Muscle of arm (tissue), 14 donors: Measurements from ENCODE around the gene MCFD2. TPM values are rescaled to one million over a fixed set of nuclear protein-coding genes. Genes with fewer than 3 reads are reported as not detected.

Experiments used
- DNase-seq: peaks from one replicate; pipeline ENCODE4 v3.0.0-alpha.2; 2013
- long read RNA-seq, 11 donors: transcript quantifications; one replicate each; lab custom pipeline, GENCODE V29; 2026
- polyA plus RNA-seq, 12 donors: library from polyadenylated mRNA; unstranded; fragments of 120-200 nt; gene quantifications; one replicate each; pipeline ENCODE4 v1.2.1, GENCODE V29; 2013; ENCODE audit not compliant: insufficient read length in 12 of 12

MCFD2 gene
- polyA plus RNA-seq: 10 to 100 TPM in 11 of 12 donors, not detected in 1; 40.6 to 83.0 (median 51.1) TPM
- long read RNA-seq, donor 1, full-length matches to known transcripts: 29 of 29 reads
- long read RNA-seq, donor 1, partial matches to known transcripts: 0 of 29 reads
- long read RNA-seq, donor 1, other reads (novel, unspliced or antisense): 0 of 29 reads
- long read RNA-seq, donor 2, full-length matches to known transcripts: 26 of 26 reads
- long read RNA-seq, donor 2, partial matches to known transcripts: 0 of 26 reads
- long read RNA-seq, donor 2, other reads (novel, unspliced or antisense): 0 of 26 reads
- long read RNA-seq, donor 3, full-length matches to known transcripts: 8 of 8 reads
- long read RNA-seq, donor 3, partial matches to known transcripts: 0 of 8 reads
- long read RNA-seq, donor 3, other reads (novel, unspliced or antisense): 0 of 8 reads
- long read RNA-seq, donor 4, full-length matches to known transcripts: 6 of 6 reads
- long read RNA-seq, donor 4, partial matches to known transcripts: 0 of 6 reads
- long read RNA-seq, donor 4, other reads (novel, unspliced or antisense): 0 of 6 reads
- long read RNA-seq, donor 5, full-length matches to known transcripts: 38 of 38 reads
- long read RNA-seq, donor 5, partial matches to known transcripts: 0 of 38 reads
- long read RNA-seq, donor 5, other reads (novel, unspliced or antisense): 0 of 38 reads
- long read RNA-seq, donor 6, full-length matches to known transcripts: 8 of 8 reads
- long read RNA-seq, donor 6, partial matches to known transcripts: 0 of 8 reads
- long read RNA-seq, donor 6, other reads (novel, unspliced or antisense): 0 of 8 reads
- long read RNA-seq, donor 7, full-length matches to known transcripts: 13 of 13 reads
- long read RNA-seq, donor 7, partial matches to known transcripts: 0 of 13 reads
- long read RNA-seq, donor 7, other reads (novel, unspliced or antisense): 0 of 13 reads
- long read RNA-seq, donor 8, full-length matches to known transcripts: 26 of 26 reads
- long read RNA-seq, donor 8, partial matches to known transcripts: 0 of 26 reads
- long read RNA-seq, donor 8, other reads (novel, unspliced or antisense): 0 of 26 reads
- long read RNA-seq, donor 9, full-length matches to known transcripts: 20 of 20 reads
- long read RNA-seq, donor 9, partial matches to known transcripts: 0 of 20 reads
- long read RNA-seq, donor 9, other reads (novel, unspliced or antisense): 0 of 20 reads
- long read RNA-seq, donor 10, full-length matches to known transcripts: 26 of 26 reads
- long read RNA-seq, donor 10, partial matches to known transcripts: 0 of 26 reads
- long read RNA-seq, donor 10, other reads (novel, unspliced or antisense): 0 of 26 reads
- long read RNA-seq, donor 11, full-length matches to known transcripts: 12 of 12 reads
- long read RNA-seq, donor 11, partial matches to known transcripts: 0 of 12 reads
- long read RNA-seq, donor 11, other reads (novel, unspliced or antisense): 0 of 12 reads

GRCh38 chr2:46915281-46915810 is at the start of gene MCFD2:
TSS of gene MCFD2 (minus strand) at chr2:46915806. CDS start at chr2:46909171, 6,635 bp downstream.
- DNase-seq: no peak

GRCh38 chr2:46964835-46965560 is 49.4 kb upstream of the MCFD2 start:
- no peak for DNase-seq

- DNase-seq: no peak
Measured at GRCh38 chr2:46963941-46964673, 48.5 kb upstream of the MCFD2 start.

- no peak for DNase-seq
Measured at GRCh38 chr2:46963210-46963609, 47.6 kb upstream of the MCFD2 start.

GRCh38 chr2:46962751-46963150 is 47.1 kb upstream of the MCFD2 start:
- DNase-seq: no peak

GRCh38 chr2:46960618-46961017 is 45.0 kb upstream of the MCFD2 start:
- no peak for DNase-seq

- no peak for DNase-seq
Measured at GRCh38 chr2:46958431-46959017, 42.9 kb upstream of the MCFD2 start.

- DNase-seq: no peak
Measured at GRCh38 chr2:46956981-46957531, 41.5 kb upstream of the MCFD2 start.

GRCh38 chr2:46955764-46956163 is 40.2 kb upstream of the MCFD2 start:
- no peak for DNase-seq

- no peak for DNase-seq
Measured at GRCh38 chr2:46954951-46955571, 39.5 kb upstream of the MCFD2 start.

- DNase-seq: no peak
Measured at GRCh38 chr2:46952171-46952570, 36.6 kb upstream of the MCFD2 start.

GRCh38 chr2:46951290-46952064 is 35.9 kb upstream of the MCFD2 start:
- no peak for DNase-seq

GRCh38 chr2:46950314-46950713 is 34.7 kb upstream of the MCFD2 start:
- no peak for DNase-seq

- DNase-seq: no peak
Measured at GRCh38 chr2:46947841-46948240, 32.2 kb upstream of the MCFD2 start.

- DNase-seq: no peak
Measured at GRCh38 chr2:46945671-46946070, 30.1 kb upstream of the MCFD2 start.

GRCh38 chr2:46943881-46944798 is 28.5 kb upstream of the MCFD2 start:
- DNase-seq: no peak
